Measurements from ENCODE around the gene MYLIP. TPM values are rescaled to one million over a fixed set of nuclear protein-coding genes. Genes with fewer than 3 reads are reported as not detected.

Gene MYLIP
- total RNA-seq, 1 experiment from 2014 or later = 50.0 TPM

DNA sequence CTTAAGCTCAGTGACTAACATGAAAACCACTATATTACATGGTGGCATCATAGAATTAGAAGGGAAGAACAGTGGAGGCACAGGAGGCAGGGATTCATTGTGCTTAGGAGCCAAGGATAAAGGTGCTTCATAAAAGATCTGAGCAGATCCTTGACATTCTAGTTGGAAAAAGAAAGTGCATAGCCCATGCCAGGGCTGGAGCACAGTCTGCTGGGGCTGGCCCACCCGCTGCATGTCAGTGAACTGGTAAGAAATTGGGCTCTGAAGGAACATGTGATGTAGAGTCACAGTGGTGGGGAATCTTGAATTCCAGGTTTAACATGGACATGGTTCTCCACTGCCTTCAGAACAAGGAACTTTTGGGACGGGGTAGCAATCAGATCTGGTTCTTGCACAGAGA, 20.4 kb downstream of the MYLIP start (continued):
- TF ChIP-seq, protein P1, sequence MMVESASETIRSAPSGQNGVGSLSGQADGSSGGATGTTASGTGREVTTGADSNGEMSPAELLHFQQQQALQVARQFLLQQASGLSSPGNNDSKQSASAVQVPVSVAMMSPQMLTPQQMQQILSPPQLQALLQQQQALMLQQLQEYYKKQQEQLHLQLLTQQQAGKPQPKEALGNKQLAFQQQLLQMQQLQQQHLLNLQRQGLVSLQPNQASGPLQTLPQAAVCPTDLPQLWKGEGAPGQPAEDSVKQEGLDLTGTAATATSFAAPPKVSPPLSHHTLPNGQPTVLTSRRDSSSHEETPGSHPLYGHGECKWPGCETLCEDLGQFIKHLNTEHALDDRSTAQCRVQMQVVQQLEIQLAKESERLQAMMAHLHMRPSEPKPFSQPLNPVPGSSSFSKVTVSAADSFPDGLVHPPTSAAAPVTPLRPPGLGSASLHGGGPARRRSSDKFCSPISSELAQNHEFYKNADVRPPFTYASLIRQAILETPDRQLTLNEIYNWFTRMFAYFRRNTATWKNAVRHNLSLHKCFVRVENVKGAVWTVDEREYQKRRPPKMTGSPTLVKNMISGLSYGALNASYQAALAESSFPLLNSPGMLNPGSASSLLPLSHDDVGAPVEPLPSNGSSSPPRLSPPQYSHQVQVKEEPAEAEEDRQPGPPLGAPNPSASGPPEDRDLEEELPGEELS (CRISPR knock-in tag; IDR thresholded peaks at IDR 0.05) = no peak
- TF ChIP-seq, protein P2, sequence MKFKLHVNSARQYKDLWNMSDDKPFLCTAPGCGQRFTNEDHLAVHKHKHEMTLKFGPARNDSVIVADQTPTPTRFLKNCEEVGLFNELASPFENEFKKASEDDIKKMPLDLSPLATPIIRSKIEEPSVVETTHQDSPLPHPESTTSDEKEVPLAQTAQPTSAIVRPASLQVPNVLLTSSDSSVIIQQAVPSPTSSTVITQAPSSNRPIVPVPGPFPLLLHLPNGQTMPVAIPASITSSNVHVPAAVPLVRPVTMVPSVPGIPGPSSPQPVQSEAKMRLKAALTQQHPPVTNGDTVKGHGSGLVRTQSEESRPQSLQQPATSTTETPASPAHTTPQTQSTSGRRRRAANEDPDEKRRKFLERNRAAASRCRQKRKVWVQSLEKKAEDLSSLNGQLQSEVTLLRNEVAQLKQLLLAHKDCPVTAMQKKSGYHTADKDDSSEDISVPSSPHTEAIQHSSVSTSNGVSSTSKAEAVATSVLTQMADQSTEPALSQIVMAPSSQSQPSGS (CRISPR knock-in tag; IDR thresholded peaks at IDR 0.05; ENCODE audit: borderline replicate concordance, low read depth) = no peak
- TF ChIP-seq GABPB1 (CRISPR knock-in tag; IDR thresholded peaks at IDR 0.05) (no peak), ZNF138 (CRISPR knock-in tag; conservative IDR thresholded peaks at IDR 0.05) (no peak), TEAD1 (CRISPR knock-in tag; IDR thresholded peaks at IDR 0.05) (no peak), NR1H2 (CRISPR knock-in tag; IDR thresholded peaks at IDR 0.05) (no peak)
- TF ChIP-seq, protein P3, sequence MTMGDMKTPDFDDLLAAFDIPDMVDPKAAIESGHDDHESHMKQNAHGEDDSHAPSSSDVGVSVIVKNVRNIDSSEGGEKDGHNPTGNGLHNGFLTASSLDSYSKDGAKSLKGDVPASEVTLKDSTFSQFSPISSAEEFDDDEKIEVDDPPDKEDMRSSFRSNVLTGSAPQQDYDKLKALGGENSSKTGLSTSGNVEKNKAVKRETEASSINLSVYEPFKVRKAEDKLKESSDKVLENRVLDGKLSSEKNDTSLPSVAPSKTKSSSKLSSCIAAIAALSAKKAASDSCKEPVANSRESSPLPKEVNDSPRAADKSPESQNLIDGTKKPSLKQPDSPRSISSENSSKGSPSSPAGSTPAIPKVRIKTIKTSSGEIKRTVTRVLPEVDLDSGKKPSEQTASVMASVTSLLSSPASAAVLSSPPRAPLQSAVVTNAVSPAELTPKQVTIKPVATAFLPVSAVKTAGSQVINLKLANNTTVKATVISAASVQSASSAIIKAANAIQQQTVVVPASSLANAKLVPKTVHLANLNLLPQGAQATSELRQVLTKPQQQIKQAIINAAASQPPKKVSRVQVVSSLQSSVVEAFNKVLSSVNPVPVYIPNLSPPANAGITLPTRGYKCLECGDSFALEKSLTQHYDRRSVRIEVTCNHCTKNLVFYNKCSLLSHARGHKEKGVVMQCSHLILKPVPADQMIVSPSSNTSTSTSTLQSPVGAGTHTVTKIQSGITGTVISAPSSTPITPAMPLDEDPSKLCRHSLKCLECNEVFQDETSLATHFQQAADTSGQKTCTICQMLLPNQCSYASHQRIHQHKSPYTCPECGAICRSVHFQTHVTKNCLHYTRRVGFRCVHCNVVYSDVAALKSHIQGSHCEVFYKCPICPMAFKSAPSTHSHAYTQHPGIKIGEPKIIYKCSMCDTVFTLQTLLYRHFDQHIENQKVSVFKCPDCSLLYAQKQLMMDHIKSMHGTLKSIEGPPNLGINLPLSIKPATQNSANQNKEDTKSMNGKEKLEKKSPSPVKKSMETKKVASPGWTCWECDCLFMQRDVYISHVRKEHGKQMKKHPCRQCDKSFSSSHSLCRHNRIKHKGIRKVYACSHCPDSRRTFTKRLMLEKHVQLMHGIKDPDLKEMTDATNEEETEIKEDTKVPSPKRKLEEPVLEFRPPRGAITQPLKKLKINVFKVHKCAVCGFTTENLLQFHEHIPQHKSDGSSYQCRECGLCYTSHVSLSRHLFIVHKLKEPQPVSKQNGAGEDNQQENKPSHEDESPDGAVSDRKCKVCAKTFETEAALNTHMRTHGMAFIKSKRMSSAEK (CRISPR knock-in tag; IDR thresholded peaks at IDR 0.05; ENCODE audit: borderline replicate concordance) = no peak

DNA sequence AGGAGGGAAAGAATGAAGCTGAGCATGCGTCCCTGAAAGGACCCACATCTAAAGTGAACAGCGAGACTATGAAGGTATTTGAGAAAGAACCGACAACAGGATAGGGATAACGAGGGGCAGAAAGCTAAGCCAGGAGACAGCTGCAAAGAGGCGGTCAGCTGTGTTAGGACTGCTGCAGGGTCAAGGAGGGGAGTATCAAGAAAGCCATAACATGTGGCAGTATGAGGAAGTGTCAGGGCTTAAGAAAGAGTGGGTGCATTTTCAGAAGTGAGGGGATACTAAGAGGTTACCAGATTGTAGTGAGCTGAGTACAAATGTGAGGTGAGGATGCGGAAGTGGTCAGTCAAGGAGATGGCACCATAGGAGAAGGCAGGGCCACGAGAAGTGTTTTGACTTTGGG, 21.2 kb downstream of the MYLIP start:
- H3K27ac Mint-ChIP-seq = peak overlapping the region; percentile 18; the same call in 1 of the 2 replicates
- H3K9me3 Mint-ChIP-seq = no peaks in the 10 kb centered on the region
- no peaks in the 10 kb centered on the region for H3K27me3 Mint-ChIP-seq (ENCODE audit: low read depth)
- H3K4me1 Mint-ChIP-seq = peaks cover 28% of the 10 kb centered on the region
- ChIA-PET POLR2A (no interaction called here), CTCF (interaction anchor here (0.9 to 1.0 kb wide), 2 partner anchors 21 to 459 kb away, joined by 3 read pairs; partner anchors contain the start of gene MYLIP)
- TF ChIP-seq, protein P3 (CRISPR knock-in tag; IDR thresholded peaks at IDR 0.05; ENCODE audit: borderline replicate concordance) = no peak
- TF ChIP-seq, protein P4, sequence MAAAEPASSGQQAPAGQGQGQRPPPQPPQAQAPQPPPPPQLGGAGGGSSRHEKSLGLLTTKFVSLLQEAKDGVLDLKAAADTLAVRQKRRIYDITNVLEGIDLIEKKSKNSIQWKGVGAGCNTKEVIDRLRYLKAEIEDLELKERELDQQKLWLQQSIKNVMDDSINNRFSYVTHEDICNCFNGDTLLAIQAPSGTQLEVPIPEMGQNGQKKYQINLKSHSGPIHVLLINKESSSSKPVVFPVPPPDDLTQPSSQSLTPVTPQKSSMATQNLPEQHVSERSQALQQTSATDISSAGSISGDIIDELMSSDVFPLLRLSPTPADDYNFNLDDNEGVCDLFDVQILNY (CRISPR knock-in tag; IDR thresholded peaks at IDR 0.05) = no peak
- TF ChIP-seq, protein P5, sequence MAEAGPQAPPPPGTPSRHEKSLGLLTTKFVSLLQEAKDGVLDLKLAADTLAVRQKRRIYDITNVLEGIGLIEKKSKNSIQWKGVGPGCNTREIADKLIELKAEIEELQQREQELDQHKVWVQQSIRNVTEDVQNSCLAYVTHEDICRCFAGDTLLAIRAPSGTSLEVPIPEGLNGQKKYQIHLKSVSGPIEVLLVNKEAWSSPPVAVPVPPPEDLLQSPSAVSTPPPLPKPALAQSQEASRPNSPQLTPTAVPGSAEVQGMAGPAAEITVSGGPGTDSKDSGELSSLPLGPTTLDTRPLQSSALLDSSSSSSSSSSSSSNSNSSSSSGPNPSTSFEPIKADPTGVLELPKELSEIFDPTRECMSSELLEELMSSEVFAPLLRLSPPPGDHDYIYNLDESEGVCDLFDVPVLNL (CRISPR knock-in tag; IDR thresholded peaks at IDR 0.05; ENCODE audit: borderline replicate concordance, low read depth) = no peak
- TF ChIP-seq TEAD4 (CRISPR knock-in tag; IDR thresholded peaks at IDR 0.05) = no peak
- no peak for DNase-seq (ENCODE audit: low spot score)
- H3K36me3 Mint-ChIP-seq = peaks cover 58% of the 10 kb centered on the region
- peak; percentile 17; the same call in 1 of the 2 replicates for ATAC-seq
- H3K4me3 Mint-ChIP-seq = no peak overlapping the region
